MM.1S (cell line): ENCODE measurements around the gene FOXO1.

ENCODE experiments used
- DNase-seq: peaks from one replicate; pipeline ENCODE4 v3.0.0-alpha.2; 2015
- H2AFZ ChIP-seq: fragments of 300-600 bp; sonication (generic); 2 replicates; pipeline ENCODE4 v1.6.0; 2016; ENCODE audit warnings: antibody characterized with exemption, low read length
- H3F3A ChIP-seq: fragments of 300-600 bp; sonication (generic); 2 replicates; pipeline ENCODE4 v1.6.1; 2016; ENCODE audit warnings: mild to moderate bottlenecking, antibody characterized with exemption, low read length, moderate library complexity, mixed read lengths; ENCODE audit not compliant: insufficient read depth
- H3K27ac ChIP-seq: fragments of 300-600 bp; sonication (generic); 2 replicates; pipeline ENCODE4 v1.5.1; 2016; ENCODE audit warnings: mild to moderate bottlenecking, low read length
- H3K27me3 ChIP-seq: fragments of 300-600 bp; sonication (generic); replicated peaks from 2 replicates; pipeline ENCODE4 v1.6.0; 2016; ENCODE audit warnings: low read length; ENCODE audit not compliant: insufficient read depth
- H3K36me3 ChIP-seq: fragments of 300-600 bp; sonication (generic); replicated peaks from 2 replicates; pipeline ENCODE4 v1.6.1; 2016; ENCODE audit warnings: mild to moderate bottlenecking, low read length, mixed read lengths; ENCODE audit not compliant: insufficient read depth
- H3K4me1 ChIP-seq: fragments of 300-600 bp; sonication (generic); 2 replicates; pipeline ENCODE4 v1.6.1; 2016; ENCODE audit warnings: low read length, mixed read lengths
- H3K4me2 ChIP-seq: fragments of 300-600 bp; sonication (generic); 2 replicates; pipeline ENCODE4 v1.6.0; 2016; ENCODE audit warnings: low read depth, low read length
- H3K4me3 ChIP-seq: fragments of 300-600 bp; sonication (generic); 2 replicates; pipeline ENCODE4 v1.5.1; 2016; ENCODE audit warnings: low read length, mixed read lengths
- H3K79me2 ChIP-seq: fragments of 300-600 bp; sonication (generic); 2 replicates; pipeline ENCODE4 v1.6.1; 2016; ENCODE audit warnings: mixed run types, low read length, mixed read lengths
- H3K9ac ChIP-seq: fragments of 300-600 bp; sonication (generic); 2 replicates; pipeline ENCODE4 v1.6.1; 2016; ENCODE audit warnings: low read length, mixed read lengths
- H3K9me2 ChIP-seq: fragments of 300-600 bp; sonication (generic); replicated peaks from 2 replicates; pipeline ENCODE4 v1.6.1; 2016; ENCODE audit warnings: mild to moderate bottlenecking, low read length, mixed read lengths; ENCODE audit not compliant: insufficient read depth
- H3K9me3 ChIP-seq: fragments of 300-600 bp; sonication (generic); replicated peaks from 2 replicates; pipeline ENCODE4 v1.6.1; 2016; ENCODE audit warnings: mild to moderate bottlenecking, low read length, mixed read lengths; ENCODE audit not compliant: insufficient read depth
- H4K20me1 ChIP-seq: fragments of 300-600 bp; sonication (generic); 2 replicates; pipeline ENCODE4 v1.6.1; 2016; ENCODE audit warnings: mild to moderate bottlenecking, low read length, moderate library complexity, mixed read lengths; ENCODE audit not compliant: insufficient read depth
- CTCF ChIP-seq: fragments of 300-600 bp; sonication (generic); IDR thresholded peaks from 2 replicates; pipeline ENCODE4 v1.5.1; 2016; ENCODE audit warnings: antibody characterized with exemption, low read length, mixed read lengths
- EZH2 ChIP-seq: fragments of 300-600 bp; sonication (generic); optimal IDR thresholded peaks from 2 replicates; pipeline ENCODE3; 2017; ENCODE audit warnings: low read depth, mild to moderate bottlenecking, antibody characterized with exemption, low read length, mixed read lengths
- EZH2phosphoT487 ChIP-seq: fragments of 300-600 bp; sonication (generic); IDR thresholded peaks from 2 replicates; pipeline ENCODE4 v1.6.1; 2018; ENCODE audit warnings: antibody characterized with exemption, low read length

The FOXO1 gene

GRCh38 chr13:40582531-40582930 lies 83.9 kb downstream of the FOXO1 start:
- no peaks in the 10 kb centered on the region for H3K27me3 ChIP-seq
- H3K4me1 ChIP-seq = no peaks in the 10 kb centered on the region
- no peaks in the 10 kb centered on the region for H3F3A ChIP-seq
- no peaks in the 10 kb centered on the region for H3K9me2 ChIP-seq
- H2AFZ ChIP-seq = no peak overlapping the region
- H3K36me3 ChIP-seq = no peaks in the 10 kb centered on the region
- no peak for TF ChIP-seq CTCF
- TF ChIP-seq EZH2phosphoT487 = no peak
- TF ChIP-seq EZH2 = no peak
- peaks cover 45% of the 10 kb centered on the region for H3K79me2 ChIP-seq
- no peaks in the 10 kb centered on the region for H4K20me1 ChIP-seq
- H3K9me3 ChIP-seq = no peaks in the 10 kb centered on the region
- no peak overlapping the region for H3K4me2 ChIP-seq
- H3K9ac ChIP-seq = no peak overlapping the region
- H3K27ac ChIP-seq = no peak overlapping the region
- no peak for DNase-seq
- no peak overlapping the region for H3K4me3 ChIP-seq

GRCh38 chr13:40581277-40581579 lies 85.2 kb downstream of the FOXO1 start:
- no peaks in the 10 kb centered on the region for H3K4me1 ChIP-seq
- no peak overlapping the region for H3K4me3 ChIP-seq
- peaks cover 36% of the 10 kb centered on the region for H3K79me2 ChIP-seq
- H3F3A ChIP-seq = no peaks in the 10 kb centered on the region
- no peaks in the 10 kb centered on the region for H3K9me2 ChIP-seq
- H3K36me3 ChIP-seq = no peaks in the 10 kb centered on the region
- no peak overlapping the region for H3K4me2 ChIP-seq
- DNase-seq = no peak
- no peak overlapping the region for H3K27ac ChIP-seq
- no peak overlapping the region for H3K9ac ChIP-seq
- TF ChIP-seq EZH2phosphoT487 (no peak), CTCF (no peak), EZH2 (no peak)
- H2AFZ ChIP-seq = no peak overlapping the region
- no peaks in the 10 kb centered on the region for H3K27me3 ChIP-seq
- H4K20me1 ChIP-seq = no peaks in the 10 kb centered on the region
- H3K9me3 ChIP-seq = no peaks in the 10 kb centered on the region

GRCh38 chr13:40580566-40581276 lies 85.7 kb downstream of the FOXO1 start:
- no peaks in the 10 kb centered on the region for H3K27me3 ChIP-seq
- H3K27ac ChIP-seq = no peak overlapping the region
- no peaks in the 10 kb centered on the region for H3K9me2 ChIP-seq
- TF ChIP-seq CTCF (no peak), EZH2phosphoT487 (no peak), EZH2 (no peak)
- no peak for DNase-seq
- no peak overlapping the region for H3K4me3 ChIP-seq
- H3K36me3 ChIP-seq = no peaks in the 10 kb centered on the region
- H3K4me1 ChIP-seq = no peaks in the 10 kb centered on the region
- H3K4me2 ChIP-seq = no peak overlapping the region
- H3K9me3 ChIP-seq = no peaks in the 10 kb centered on the region
- H3K79me2 ChIP-seq = peaks cover 32% of the 10 kb centered on the region
- no peak overlapping the region for H3K9ac ChIP-seq
- H4K20me1 ChIP-seq = no peaks in the 10 kb centered on the region
- H3F3A ChIP-seq = no peaks in the 10 kb centered on the region
- H2AFZ ChIP-seq = no peak overlapping the region
